IPS-NIHi11 (cell line): Measurements from ENCODE around the gene PEX3.
"Not testable (repeated sequence)": the region's sequence is repeated elsewhere in the genome, so short reads cannot be mapped to it uniquely, and the experiment has no call there.

Source experiments
- DNase-seq: peaks from one replicate; pipeline ENCODE4 v3.0.0; 2012; ENCODE audit warnings: mixed read lengths, low spot score

The PEX3 gene

DNA sequence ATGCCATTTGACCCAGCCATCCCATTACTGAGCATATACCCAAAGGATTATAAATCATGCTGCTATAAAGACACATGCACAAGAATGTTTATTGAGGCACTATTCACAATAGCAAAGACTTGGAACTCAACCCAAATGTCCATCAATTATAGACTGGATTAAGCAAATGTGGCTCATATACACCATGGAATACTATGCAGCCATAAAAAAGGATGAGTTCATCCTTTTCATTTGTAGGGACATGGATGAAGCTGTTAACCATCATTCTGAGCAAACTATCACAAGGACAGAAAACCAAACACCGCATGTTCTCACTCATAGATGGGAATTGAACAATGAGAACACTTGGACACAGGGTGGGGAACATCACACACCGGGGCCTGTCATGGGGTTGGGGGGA lies 2.7 kb upstream of the PEX3 start:
- not testable (repeated sequence) for DNase-seq

DNA sequence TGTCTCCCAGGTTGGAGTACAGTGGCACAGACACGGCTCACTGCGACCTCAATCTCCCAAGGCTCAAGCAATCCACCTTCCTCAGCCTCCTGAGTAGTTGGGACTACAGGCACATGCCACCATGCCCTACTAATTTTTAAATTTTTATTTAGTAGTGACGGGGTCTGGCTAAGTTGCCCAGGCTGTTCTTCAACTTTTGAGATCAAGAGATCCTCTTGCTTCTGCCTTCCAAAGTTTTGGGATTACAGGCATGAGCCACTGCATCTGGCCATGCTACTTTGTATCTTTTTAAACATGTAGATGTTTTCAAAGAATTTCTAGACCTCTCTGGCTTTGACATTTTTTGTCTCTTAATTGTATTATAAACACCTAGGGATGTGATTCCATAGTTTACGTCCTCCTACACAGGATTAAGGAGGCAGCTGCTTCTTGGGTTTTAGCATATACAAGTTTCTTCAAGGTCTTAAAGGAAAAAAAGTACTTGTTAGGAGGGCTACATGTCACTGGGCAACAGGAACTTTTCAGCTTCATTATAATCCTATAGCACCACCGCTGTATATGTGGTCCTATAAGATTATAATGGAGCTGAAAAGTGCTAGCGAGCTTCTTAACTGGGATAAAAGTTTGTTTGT lies 1.4 kb upstream of the PEX3 start:
- DNase-seq, result no peak

DNA sequence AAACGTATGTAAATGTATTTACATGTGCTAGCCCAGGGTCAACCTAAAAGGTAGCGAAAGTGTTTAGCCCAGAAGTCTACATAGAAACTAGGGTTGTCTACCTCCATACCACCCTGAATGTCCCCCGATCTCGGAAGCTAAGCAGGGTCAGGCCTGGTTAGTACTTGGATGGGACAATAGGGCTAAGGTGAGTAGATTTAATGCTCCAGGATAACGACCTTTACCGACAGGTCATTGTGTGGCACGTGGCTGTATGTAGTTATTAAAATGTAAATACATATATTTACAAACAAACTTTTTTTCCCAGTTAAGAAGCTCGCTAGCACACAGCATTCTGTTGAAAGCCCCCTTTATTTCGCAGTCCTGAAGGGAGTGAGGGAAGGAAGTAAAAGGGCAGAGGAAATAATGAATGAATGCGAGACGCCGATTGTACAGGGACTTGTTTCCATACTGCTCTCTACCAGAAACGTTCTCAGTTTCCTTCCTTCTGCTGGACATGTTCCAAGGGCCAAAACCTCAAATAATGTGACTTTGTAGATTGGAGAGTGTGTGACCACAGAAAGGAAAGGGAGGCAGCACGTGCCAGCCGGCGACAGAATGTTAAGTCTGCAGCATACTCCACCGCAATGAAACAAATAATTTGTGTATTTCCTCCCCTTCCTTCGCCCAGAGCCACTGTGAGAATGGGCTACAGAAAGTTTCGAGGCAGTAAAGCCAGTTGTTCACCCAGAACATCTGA lies 722 bp upstream of the PEX3 start:
- DNase-seq, result no peak

DNA sequence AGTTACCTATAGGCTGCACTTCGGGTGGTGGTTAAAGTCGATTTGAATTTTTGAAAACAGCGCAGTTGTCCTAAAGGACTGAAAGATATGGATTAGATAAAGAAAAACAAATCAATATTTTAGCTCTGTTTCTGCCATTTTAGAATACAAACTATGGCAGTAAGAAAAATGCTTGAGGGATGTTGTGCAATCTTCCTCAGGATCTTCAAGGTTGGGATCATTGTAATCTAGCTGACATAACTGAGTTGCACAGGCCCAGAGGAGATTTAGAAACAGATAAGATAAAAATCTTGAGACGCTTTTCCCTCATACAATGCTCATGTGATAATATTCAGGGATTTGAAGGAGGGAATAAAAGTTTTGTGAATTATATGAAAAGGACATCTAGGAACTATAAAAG lies 926 bp downstream of the PEX3 start:
- no peak for DNase-seq

GRCh38 chr6:143457563-143458359 lies 7.2 kb downstream of the PEX3 start:
- DNase-seq, result no peak

GRCh38 chr6:143465546-143465945 lies 14.9 kb downstream of the PEX3 start:
- no peak for DNase-seq

DNA sequence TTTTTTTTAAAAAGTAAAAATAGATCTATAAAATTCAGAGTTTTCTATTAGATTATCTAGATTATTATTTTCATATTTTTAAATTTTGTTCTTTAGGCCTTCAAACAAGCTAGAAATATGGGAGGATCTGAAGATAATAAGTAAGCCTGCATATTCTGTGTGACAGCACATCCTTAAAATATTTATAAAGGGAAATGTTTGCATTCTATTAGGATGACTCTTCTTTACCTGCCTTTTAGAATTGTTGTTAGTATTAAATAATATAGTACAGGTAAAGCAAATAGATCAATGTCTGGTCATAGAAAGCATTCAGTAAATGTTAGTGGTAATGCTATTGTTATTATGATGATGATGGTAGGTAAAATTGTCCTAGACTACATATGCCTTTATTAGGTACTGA lies 17.4 kb downstream of the PEX3 start:
- DNase-seq, result no peak

GRCh38 chr6:143468823-143469222 lies 18.2 kb downstream of the PEX3 start:
- not testable (repeated sequence) for DNase-seq

DNA sequence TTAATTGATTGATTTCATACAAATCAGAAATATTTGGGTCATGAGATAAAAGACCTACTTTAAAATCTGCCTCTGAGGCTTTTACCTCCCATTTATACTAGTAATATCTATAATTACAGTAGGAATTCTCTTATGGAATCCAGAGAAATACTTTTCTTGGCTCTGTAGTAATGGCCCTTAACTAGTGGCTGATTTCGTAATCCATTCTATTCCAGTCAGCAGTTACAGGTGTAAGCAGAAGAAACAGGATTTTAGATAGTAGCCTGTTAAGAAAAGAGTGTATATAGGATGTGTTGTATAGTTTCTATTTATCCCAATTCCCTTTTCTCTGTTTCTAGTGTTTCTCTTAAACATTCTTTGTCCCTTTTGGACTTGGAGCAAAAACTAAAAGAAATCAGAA lies 21.2 kb downstream of the PEX3 start:
- no peak for DNase-seq

- no peak for DNase-seq
Observed at GRCh38 chr6:143476545-143476944, 25.9 kb downstream of the PEX3 start.

DNA sequence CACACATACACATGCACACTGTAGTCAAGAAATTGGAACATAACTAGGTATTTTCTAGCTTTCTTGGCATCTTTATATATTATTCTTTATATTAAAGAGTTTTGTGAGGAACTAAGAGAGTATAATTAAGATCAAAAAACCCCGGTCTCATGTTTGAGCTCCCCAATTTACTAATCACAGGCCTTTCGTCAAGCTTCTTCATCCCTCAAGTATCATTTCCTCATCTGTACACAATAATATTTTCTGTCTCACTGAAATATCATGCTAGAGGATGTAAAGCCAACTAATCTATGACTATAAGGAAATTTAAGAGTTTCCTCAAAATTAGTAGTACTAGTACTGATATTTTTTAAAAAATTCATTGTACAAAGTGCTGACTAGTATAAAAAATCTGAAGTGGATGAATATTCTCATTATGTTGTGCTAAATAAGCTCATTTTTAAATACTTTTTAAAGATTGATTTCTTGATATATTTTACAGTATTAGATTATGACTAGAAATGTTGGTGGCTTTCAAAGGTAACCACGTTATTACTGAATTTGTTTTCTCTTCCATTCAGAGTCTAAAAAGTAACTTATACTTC lies 28.0 kb downstream of the PEX3 start:
- DNase-seq, result no peak

DNA sequence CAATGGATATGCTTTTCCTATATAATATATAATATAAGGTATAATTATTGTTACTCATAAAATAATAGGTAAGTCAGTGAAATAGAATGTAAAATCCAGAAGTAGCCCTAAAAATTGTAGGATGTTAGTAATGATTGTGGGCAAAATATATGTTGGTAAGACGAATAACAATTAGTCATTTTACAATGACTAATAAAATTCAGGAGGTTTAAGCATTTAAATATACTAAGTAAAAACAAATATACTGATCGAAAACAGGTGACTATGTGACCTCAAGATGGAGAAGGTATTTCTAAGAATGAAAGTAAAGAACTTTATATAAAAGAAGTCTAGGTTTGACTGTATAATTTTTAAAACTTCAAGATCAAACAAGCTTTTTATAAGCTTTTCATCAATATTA lies 32.0 kb downstream of the PEX3 start:
- no peak for DNase-seq

GRCh38 chr6:143485967-143486366 lies 35.4 kb downstream of the PEX3 start:
- DNase-seq, result no peak

GRCh38 chr6:143486752-143487151 lies 36.1 kb downstream of the PEX3 start:
- DNase-seq, result no peak

GRCh38 chr6:143490244-143490643 lies 39.6 kb downstream of the PEX3 start:
- no peak for DNase-seq

- no peak for DNase-seq
Observed at GRCh38 chr6:143490775-143491174, 40.2 kb downstream of the PEX3 start.

GRCh38 chr6:143496974-143497373 lies 46.4 kb downstream of the PEX3 start:
- no peak for DNase-seq

- no peak for DNase-seq
Observed at GRCh38 chr6:143498428-143498827, 47.8 kb downstream of the PEX3 start.

GRCh38 chr6:143501851-143502250 lies 51.2 kb downstream of the PEX3 start:
- DNase-seq, result no peak

- DNase-seq, result no peak
Observed at GRCh38 chr6:143504369-143504768, 53.8 kb downstream of the PEX3 start.

GRCh38 chr6:143505111-143505510 lies 54.5 kb downstream of the PEX3 start:
- DNase-seq, result no peak

- no peak for DNase-seq
Observed at GRCh38 chr6:143505537-143505936, 54.9 kb downstream of the PEX3 start.

DNA sequence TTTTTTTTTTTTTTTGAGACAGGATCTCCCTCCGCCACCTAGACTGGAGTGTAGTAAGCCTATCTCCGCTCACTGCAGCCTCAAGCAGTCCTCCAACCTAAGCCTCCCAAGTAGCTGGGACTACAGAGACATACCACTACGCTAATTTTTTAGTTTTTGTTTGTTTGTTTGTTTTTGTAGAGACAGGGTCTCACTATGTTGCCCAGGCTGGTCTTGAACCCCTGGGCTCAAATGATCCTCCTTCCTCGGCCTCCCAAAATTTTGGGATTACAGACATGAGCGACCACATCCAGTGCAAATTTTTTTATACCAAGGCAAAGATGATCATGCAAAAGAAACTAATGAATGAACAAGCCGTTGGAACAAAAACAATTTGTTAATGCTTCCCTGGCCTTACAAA lies 55.6 kb downstream of the PEX3 start:
- no peak for DNase-seq
